GM20000 (cell line): ENCODE measurements around the gene ZNF24.
A peak's percentile ranks its signal among the peaks of the same experiment; 100 is the strongest.

Experiments
- DNase-seq: peaks from one replicate; pipeline ENCODE4 v3.0.0; 2012; ENCODE audit warnings: low spot score
- TF ChIP-seq, protein P1 (sequence below): IDR thresholded peaks from 2 replicates; pipeline ENCODE4 v1.5.1; 2012; ENCODE audit warnings: mild to moderate bottlenecking, control low read depth; ENCODE audit errors: extremely low read depth, missing control alignments

ZNF24 gene

DNA sequence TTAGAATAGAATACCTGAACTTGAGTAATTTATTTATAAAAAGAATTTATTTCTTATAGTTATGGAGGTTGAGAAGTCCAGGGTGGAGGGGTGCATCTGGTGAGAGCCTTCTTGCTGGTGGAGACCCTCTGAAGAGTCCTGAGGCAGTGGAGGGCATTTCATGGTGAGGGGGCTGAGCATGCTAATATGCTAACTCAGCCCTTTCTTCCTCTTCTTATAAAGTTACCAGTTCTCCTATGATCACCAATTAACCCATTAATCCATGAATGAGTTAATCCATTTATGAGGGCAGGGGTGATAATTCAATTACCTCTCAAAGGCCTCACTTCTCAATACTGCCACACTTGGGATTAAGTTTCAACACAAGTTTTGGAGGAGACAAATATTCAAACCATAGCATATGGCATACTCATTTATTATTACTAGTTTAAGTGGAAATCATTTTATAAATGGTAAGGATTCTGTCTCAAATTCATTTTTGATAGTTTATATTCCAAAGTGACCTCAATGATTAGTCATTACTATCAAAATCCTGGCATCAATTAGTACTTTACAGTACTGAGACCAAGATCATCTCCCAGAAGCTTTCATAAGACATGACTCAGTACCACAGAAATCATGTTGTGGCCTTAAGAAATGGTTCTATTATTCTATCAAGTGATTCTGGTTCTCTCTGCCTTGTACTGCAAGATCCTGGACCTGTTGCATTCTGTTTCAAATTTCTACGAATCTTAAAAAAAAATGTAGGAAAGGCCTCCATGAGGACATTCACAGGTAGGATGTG lies 27.4 kb upstream of the ZNF24 start:
- no peak for DNase-seq
- TF ChIP-seq, protein P1, sequence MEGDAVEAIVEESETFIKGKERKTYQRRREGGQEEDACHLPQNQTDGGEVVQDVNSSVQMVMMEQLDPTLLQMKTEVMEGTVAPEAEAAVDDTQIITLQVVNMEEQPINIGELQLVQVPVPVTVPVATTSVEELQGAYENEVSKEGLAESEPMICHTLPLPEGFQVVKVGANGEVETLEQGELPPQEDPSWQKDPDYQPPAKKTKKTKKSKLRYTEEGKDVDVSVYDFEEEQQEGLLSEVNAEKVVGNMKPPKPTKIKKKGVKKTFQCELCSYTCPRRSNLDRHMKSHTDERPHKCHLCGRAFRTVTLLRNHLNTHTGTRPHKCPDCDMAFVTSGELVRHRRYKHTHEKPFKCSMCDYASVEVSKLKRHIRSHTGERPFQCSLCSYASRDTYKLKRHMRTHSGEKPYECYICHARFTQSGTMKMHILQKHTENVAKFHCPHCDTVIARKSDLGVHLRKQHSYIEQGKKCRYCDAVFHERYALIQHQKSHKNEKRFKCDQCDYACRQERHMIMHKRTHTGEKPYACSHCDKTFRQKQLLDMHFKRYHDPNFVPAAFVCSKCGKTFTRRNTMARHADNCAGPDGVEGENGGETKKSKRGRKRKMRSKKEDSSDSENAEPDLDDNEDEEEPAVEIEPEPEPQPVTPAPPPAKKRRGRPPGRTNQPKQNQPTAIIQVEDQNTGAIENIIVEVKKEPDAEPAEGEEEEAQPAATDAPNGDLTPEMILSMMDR = no peak

DNA sequence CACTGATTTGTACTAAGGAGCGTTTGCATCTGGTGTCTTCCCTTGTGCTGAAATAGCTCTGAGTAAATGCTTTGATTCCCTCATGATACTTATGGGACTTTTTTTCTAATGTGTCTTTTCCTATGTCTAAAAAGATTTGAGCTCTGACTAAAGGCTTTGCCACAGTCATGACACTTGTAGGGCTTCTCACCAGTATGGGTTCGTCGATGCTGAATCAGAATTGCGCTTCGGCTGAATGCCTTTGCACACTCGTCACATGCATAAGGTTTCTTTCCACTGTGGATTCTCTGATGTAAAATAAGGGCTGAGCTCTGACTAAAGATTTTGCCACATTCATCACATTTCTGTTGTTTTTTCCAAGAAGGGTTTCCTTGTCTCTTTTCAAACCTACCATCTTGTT lies 24.9 kb upstream of the ZNF24 start:
- TF ChIP-seq, protein P1 = no peak
- no peak for DNase-seq

DNA sequence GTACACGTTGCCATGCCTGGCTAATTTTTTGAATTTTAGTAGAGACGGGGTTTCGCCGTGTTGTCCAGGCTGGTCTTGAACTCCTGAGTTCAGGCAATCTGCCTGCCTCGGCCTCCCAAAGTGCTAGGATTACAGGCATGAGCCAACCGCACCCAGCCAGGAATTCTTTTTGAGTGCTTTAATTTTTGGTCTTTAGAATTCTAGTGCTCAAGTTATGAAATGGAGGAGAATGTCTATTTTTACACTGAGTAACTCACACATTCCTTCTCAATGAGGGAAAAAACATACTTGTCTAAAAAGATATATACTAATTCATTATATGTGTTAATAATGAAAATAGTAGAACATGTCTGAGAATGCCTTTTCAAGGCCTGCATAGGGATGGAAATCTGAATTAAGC lies 24.4 kb upstream of the ZNF24 start:
- no peak for DNase-seq
- TF ChIP-seq, protein P1 = no peak

DNA sequence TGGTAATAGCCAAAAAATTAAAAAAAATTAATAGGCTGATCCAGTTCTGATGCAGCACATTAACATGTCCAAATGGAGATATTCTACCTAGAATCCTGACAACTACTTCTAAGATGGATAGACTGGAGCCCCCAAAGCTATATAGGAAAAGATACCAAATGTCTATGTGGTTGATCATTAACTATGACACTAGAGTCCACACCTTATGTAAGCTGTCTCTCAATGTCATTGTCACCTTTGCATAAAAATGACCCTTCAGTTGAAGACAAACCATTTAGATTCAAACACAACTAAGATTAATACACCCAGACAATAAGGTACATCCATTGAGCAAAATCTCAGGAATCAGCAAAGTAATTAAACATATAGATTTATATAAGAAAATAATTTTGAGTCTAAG lies 18.3 kb upstream of the ZNF24 start:
- TF ChIP-seq, protein P1 = no peak
- no peak for DNase-seq

DNA sequence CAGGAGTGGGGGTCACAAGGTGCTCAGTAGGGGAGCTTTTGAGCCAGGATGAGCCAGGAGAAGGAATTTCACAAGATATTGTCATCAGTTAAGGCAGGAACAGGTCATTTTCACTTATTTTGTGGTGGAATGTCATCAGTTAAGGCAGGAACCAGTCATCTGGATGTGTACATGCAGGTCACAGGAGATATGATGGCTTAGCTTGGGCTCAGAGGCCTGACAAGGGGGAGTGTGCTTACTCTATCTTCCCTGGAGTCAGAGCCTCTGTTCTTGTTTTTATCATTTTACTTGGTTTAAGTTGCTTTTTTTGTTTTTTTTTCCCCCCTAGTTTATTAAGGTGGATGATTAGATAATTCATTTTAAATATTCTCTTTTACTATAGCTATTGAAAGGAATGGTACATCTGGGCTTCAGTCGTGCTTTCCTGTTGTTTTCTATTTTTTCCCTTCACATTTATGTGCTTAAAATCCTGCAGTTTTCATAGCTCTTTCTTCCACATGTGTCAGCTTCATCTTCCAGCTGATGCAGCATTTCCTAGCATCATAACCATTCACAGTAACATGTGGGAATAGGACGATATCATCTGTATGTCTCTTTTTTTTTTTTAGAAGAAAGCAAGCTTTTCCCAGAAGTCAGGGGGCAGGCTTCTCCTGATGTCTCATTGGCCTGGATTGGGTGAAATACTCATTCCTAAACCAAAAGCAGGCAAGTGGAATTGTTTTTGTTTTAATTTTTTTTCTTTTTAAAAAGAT lies 17.5 kb upstream of the ZNF24 start:
- no peak for DNase-seq
- TF ChIP-seq, protein P1 = no peak

DNA sequence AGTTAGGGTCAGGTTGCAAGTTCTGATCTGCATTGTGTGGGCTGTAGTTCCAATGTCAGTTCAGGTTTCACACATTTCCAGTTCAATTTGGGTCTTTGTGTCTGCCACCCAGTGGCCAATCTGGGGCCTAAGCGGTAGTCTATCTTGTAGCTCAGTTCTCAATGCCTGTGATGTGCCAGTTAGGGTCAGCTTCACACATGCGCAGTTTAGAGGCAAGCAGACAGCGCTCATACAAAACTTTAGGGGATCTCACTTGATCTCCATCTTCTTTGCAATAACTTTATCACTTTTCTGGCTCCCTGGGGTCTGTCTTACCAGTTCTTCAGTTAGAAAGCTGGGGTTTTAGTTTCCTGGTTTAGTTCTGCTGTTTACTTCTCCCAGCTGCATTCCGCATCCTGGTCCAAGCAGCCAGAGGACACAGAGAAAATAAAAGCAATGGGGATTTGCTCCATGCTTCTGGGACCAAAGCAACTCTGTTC lies 11.0 kb upstream of the ZNF24 start:
- TF ChIP-seq, protein P1 = peak; percentile 46
- peak; percentile 62 for DNase-seq

DNA sequence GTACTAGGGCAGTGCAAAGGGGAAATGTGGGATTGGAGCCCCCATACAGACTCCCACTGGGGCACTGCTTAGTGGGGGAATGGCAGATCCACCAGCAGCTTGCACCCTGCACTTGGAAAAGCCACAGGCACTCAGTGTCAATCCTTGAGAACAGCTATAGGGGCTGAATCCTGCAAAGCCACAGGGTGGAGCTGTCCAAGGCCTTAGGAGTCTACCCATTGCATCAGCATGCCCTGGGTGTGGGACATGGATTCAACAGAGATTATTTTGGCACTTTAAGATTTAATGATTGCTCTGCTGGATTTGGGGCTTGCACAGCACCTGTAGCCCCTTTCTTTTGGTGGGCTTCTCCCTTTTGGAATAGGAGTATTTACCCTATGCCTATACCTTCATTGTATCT lies 8.6 kb upstream of the ZNF24 start:
- TF ChIP-seq, protein P1 = no peak
- DNase-seq = no peak
